Bronchial epithelial cell (primary cell): ENCODE data around the gene UBE2M. TPM values are rescaled to one million over a fixed set of nuclear protein-coding genes. Genes with fewer than 3 reads are reported as not detected.

Experiments used
- DNase-seq: peaks from one replicate; pipeline ENCODE4 v3.0.0-alpha.2; 2010; ENCODE audit warnings: low read depth
- FAIRE-seq: peaks from 2 replicates; lab custom pipeline; 2011; peaks lifted over from hg19 to GRCh38; lab: Jason Lieb, UNC
- H3K27me3 ChIP-seq: 2 replicates; pipeline ENCODE4 v1.5.1; 2011; ENCODE audit warnings: low read length; ENCODE audit not compliant: control insufficient read depth, insufficient read depth
- H3K36me3 ChIP-seq: 2 replicates; pipeline ENCODE4 v1.5.1; 2011; ENCODE audit warnings: low read length; ENCODE audit not compliant: control insufficient read depth, insufficient read depth
- H3K4me3 ChIP-seq: 2 replicates; pipeline ENCODE4 v1.5.1; 2011; ENCODE audit warnings: mild to moderate bottlenecking, low read depth, low read length, control low read depth
- total RNA-seq: library from RNA; depleted of rRNA; stranded (reverse); fragments of >200 nt; gene quantifications from 2 replicates; pipeline ENCODE4 v1.2.1, GENCODE V29; 2014
- TF ChIP-seq, protein P1 (sequence below): IDR thresholded peaks from 2 replicates; pipeline ENCODE4 v1.5.1; 2011; ENCODE audit warnings: mild to moderate bottlenecking, moderate library complexity, low read length, control low read depth, inconsistent platforms; ENCODE audit not compliant: insufficient read depth, severe bottlenecking

Gene UBE2M
- total RNA-seq, 1 donor from 2014 or later = 128 TPM

DNA sequence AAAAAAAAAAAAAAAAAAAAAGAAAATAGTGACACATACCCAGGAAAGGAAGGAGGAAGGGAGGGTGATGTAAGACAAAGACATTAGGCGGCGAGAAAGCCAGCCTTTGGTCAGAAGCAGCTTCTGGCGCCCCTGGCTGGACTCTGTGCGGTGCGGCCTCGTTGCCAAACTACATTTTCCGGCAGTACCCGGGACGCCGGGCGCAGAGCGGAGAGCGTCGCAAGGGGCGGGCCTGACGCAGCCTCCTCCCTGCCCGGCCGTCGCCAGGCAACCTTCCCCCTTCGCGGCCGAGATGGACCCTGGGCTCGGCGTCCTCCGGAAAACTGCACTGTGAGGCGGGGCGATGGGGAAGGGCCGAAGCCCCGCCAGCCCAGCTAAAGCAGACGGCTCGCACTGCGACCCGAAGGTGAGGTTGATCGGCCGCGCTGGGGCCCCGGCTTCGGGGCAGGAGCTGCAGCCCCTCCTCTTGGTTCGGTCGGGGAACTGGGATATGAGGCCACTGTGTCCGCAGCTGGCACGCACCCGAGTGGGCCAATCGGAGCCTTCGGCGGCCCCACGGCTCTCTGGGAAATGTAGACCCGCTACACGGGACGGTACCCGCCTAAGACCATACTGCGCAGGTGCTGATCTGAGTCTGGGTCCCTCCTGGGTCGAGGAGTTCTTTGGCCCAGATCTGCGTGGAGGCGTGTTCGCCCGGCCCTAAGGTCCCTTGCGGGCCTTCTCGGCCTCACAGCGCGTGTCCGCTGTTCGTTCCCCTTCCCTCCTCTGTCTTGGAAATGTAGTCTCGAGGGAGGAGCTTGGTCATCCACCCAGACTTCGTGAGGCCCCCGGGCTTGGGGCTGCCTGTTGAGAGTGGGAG, 17.0 kb upstream of the UBE2M start:
- TF ChIP-seq, protein P1, sequence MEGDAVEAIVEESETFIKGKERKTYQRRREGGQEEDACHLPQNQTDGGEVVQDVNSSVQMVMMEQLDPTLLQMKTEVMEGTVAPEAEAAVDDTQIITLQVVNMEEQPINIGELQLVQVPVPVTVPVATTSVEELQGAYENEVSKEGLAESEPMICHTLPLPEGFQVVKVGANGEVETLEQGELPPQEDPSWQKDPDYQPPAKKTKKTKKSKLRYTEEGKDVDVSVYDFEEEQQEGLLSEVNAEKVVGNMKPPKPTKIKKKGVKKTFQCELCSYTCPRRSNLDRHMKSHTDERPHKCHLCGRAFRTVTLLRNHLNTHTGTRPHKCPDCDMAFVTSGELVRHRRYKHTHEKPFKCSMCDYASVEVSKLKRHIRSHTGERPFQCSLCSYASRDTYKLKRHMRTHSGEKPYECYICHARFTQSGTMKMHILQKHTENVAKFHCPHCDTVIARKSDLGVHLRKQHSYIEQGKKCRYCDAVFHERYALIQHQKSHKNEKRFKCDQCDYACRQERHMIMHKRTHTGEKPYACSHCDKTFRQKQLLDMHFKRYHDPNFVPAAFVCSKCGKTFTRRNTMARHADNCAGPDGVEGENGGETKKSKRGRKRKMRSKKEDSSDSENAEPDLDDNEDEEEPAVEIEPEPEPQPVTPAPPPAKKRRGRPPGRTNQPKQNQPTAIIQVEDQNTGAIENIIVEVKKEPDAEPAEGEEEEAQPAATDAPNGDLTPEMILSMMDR = peak; percentile 17
- DNase-seq = peak; percentile 82
- Histone ChIP-seq H3K27me3 (no peaks in the 10 kb centered on the region), H3K36me3 (peaks cover 8% of the 10 kb centered on the region), H3K4me3 (peak overlapping the region; percentile 87)
- FAIRE-seq = no peak

DNA sequence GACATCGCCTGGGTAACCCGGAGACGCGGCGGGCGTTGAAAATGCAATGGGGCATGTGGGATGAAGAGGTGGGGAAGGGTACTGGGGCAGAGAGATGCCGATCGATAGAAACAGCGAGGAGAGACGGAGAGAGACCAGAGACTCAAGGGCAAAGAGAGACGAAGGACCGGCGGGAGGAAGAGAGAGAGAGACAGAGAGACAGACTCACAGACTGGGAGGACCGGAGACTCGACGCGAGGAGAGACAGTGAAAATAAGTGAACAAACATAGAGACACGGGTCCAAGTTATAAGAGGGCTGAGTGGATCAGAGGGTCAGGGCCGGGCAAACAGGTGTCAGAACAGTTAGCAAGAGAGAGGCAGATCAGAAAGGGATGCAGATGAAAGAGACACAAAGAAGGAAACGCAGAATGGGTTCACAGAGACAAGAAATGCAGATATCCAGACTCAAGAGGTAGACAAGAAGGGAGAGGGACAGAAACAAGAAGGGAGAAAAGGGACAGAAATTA, 15.3 kb upstream of the UBE2M start:
- FAIRE-seq = no peak

GRCh38 chr19:58572818-58573657, 14.6 kb upstream of the UBE2M start, which contains the start of gene MZF1:
Gene MZF1, minus strand, starts transcription at chr19:58573335. Its CDS starts 1,946 bp downstream, at chr19:58571389.
- peak within 1 kb of the TSS; percentile 95 for H3K4me3 ChIP-seq
- peaks cover 16% of the 10 kb centered on the region for H3K36me3 ChIP-seq
- peak; percentile 99 for DNase-seq
- TF ChIP-seq, protein P1 = peak; percentile 11
- FAIRE-seq = no peak
- H3K27me3 ChIP-seq = no peaks in the 10 kb centered on the region

More for the DNA sequence above, 15.3 kb upstream of the UBE2M start:
- TF ChIP-seq, protein P1 = no peak
- Histone ChIP-seq H3K36me3 (peaks cover 14% of the 10 kb centered on the region), H3K4me3 (peak overlapping the region; percentile 95), H3K27me3 (no peaks in the 10 kb centered on the region)
- DNase-seq = no peak

DNA sequence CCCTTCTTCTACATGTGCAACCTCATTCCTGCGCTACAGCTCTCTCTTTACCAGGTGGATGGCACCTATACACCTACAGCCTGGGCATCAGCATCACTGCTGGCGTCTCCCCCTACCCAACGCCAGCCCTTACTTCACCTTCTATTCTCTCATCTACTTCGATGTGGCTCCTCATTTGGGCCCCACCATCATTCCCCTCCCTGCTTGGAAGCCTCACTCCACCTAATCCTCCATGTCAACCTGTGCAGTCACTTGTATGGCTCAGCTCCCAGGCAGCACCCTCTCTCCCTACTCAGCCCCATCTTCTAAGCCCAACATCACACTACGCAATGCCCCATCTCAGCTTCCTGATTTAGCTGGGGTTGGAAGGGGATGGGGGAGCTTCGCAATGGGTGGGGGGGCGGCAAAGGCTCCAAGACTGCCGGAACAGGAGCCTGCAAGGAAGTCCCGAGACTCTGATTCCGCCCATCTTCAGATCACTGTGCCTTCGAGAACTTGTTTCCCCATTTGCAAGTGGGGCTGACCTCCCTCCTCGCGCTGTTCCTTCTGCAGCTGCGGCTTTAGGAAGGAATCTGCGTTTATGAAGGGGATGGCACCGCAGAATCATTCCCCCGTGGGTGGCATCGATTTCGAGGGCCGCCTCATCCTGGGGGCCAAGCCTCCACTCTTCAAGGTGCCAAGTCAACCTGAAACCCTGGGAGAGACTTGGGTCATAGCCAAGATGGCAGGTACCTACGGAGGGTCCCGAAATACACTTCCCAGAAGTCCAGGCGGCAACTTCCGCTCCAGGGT, 13.8 kb upstream of the UBE2M start:
- DNase-seq = no peak
- Histone ChIP-seq H3K4me3 (peak overlapping the region; percentile 95), H3K27me3 (no peaks in the 10 kb centered on the region), H3K36me3 (peaks cover 19% of the 10 kb centered on the region)
- no peak for FAIRE-seq
- TF ChIP-seq, protein P1 = no peak

- DNase-seq (no peak), FAIRE-seq (no peak)
- H3K4me3 ChIP-seq = no peak overlapping the region
- TF ChIP-seq, protein P1 = no peak
- no peaks in the 10 kb centered on the region for H3K27me3 ChIP-seq
- H3K36me3 ChIP-seq = peaks cover 19% of the 10 kb centered on the region
These were observed 13.2 kb upstream of the UBE2M start for GRCh38 chr19:58571575-58571947.
